CD4-positive, alpha-beta T cell treated with Interleukin-4 for 1 hour (primary cell): ENCODE results near the gene SHLD3.
"Not testable (repeated sequence)": the region's sequence is repeated elsewhere in the genome, so short reads cannot be mapped to it uniquely, and the experiment has no call there.

Experiments used
- DNase-seq, 2 donors: peaks; one replicate each; pipeline ENCODE4 v3.0.0-alpha.2; 2020 to 2022

SHLD3 gene, protein sequence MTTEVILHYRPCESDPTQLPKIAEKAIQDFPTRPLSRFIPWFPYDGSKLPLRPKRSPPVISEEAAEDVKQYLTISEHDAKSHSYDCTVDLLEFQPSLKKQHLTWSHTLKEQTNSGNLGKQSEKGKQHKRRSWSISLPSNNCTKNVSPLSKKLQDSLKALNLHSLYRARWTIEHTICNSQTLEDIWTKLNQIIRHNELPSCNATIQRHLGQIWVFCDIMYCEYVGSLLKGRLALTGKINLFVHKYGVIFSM

DNA sequence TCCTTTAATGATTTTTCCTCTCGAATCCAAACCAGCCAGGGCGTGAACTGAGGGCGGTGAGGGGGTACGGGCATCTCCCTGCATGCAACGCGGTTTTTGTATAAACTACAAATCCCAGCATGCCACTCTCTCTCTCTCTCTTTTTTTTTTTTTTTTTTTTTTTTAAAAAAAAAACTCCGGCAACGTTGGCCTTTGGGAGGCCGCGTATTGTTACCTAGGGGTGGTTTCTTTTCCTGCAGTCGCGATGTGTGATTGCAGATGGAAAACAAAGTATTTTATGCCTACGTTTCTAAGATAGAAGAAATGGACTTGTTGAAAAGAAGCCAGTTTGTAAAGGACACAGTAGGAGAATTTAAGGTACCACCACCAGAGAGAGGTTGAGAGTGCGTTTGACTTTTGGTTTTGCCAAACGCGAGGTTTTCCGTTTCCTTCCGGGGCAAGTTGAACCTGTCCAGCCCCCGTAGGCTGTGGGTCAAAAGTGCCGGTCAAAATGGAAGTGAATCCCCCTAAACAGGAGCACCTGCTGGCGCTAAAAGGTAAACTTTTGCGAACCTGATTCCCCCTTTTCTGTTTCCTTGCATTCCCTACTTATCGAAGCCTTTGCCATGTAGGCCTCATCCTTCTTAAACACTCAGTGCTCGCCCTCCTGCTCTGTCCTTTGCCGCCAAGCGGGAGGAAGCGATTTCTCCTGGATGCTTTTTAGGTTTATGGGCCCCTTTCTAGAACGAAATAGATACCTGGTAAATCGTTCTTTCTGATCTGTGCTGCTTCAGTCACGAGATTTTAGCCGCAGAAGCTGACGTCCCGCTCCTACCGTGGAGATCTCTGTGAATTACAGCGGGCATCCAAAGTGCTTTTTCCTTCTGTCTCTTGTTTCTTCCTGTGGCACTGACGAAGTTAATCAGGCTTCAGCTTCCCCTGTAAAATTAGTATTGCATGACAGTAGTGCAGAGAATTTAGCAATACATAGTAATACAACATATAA is at the start of gene SHLD3, which contains the start of gene TRAPPC13:
Gene SHLD3 (plus strand): TSS at position 457 of the 985 bp plus-strand sequence. CDS start 4,561 bp downstream, outside the sequence.
Gene TRAPPC13 (plus strand): TSS at position 457 of the 985 bp plus-strand sequence. CDS start 34 bp downstream, at position 491.
- DNase-seq = peak; percentile 89 to 92

- no peak for DNase-seq
Observed at GRCh38 chr5:65577141-65577540, 47.7 kb upstream of the SHLD3 start.

DNA sequence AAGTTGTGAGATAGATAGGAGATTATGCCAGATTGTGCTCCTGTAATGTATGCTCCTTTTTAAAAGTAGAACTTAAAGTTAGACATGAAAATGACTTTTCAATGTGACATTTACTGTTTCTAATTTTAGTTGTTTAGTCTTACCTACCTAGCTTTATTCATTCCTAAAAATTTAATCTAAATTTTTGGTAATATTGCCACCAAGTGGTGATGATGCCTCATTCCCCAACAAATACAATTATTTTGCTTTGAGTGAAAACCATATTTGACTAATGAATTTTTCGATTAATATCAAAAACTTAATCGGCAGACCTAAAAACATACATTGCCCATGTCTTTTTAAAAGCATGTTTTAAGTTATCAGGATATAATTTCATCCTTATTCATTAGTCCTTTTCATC is 36.1 kb upstream of the SHLD3 start:
- DNase-seq = no peak

DNA sequence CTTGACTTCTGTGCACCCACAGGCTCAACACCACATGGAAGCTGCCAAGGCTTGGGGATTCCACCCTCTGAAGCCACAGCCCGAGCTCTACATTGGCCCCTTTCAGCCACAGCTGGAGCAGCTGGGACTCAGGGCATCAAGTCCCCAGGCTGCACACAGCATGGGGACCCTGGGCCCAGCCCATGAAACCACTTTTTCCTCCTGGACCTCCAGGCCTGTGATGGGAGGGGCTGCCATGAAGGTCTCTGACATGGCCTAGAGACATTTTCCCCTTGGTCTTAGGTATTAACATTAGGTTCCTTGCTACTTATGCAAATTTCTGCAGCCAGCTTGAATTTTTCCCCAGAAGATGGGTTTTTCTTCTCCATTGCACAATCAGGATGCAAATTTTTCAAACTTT is 23.1 kb upstream of the SHLD3 start:
- DNase-seq = not testable (repeated sequence)

DNA sequence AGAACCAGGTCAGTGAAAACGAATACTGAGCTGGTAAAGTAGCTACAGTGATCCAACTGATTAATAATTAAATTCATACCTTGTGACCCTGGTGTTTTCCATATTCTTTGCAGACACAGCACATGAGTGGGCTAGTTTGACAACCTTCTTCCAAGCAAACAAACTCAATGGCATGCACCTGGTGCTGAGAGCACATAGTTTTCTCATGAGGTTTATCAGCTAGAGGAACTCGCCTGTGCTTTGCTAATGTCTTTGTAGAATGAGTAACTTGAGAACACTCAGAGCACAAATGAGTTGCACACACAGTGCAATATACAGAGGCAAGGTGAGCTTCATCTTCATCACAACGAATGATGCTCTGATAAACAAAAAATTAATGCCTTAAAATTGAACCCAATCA is 13.3 kb upstream of the SHLD3 start:
- no peak for DNase-seq

DNA sequence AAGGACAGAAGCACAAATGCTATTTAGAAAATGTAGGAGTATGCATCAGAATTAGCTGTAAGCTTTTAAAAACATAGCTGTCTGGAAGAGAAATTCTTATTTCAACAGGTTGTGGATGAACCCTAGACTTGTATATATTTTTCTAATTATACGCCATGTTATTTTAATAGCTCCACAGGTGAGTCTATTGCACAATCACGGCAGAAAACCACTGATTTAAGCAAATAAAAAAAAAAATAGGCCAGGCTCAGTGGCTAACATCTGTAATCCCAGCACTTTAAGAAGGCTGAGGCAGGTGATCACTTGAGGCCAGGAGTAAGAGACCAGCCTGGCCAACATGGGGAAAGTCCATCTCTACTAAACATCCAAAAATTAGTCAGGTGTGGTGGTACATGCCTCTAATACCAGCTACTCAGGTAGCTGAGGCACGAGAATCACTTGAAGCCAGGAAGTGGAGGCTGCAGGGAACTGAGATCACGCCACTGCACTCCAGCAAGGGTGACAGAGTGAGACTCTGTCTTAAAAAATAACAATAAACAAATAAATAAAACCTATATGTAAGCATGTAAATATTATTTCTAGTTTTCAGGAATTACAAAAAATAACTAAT is 12.4 kb upstream of the SHLD3 start:
- DNase-seq = no peak

GRCh38 chr5:65620021-65620420 is 4.8 kb upstream of the SHLD3 start:
- DNase-seq = no peak

- DNase-seq = not testable (repeated sequence)
Observed at GRCh38 chr5:65621961-65622360, 2.9 kb upstream of the SHLD3 start.

GRCh38 chr5:65623482-65623881 is 1.3 kb upstream of the SHLD3 start:
- DNase-seq = no peak

GRCh38 chr5:65624025-65624570 is 729 bp upstream of the SHLD3 start, which contains the start of gene TRIM23:
TRIM23 (minus strand) TSS chr5:65624333; CDS start chr5:65624274, 59 bp downstream.
- peak; percentile 93 for DNase-seq

DNA sequence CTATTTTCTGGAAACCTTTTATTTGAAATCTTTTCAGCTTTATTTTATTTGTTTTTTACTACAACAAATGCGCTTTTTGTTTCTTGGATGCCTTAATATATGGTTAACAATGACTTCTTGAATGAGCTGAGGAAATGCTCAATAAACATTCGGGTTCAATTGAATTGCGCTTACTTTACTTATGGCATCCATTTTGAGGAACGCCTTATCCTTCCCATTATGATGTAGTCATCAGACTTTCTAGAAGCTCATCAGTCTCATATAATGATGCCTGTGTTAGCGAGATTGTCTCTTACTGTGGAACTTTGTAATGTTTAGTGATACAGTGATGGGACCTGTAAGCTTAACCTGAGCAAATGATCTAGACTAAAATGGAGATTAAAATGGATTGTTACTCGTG is 916 bp downstream of the SHLD3 start:
- DNase-seq = no peak

GRCh38 chr5:65630981-65631380 is 6.2 kb downstream of the SHLD3 start:
- no peak for DNase-seq

GRCh38 chr5:65640240-65640639 is 15.4 kb downstream of the SHLD3 start:
- DNase-seq = no peak

GRCh38 chr5:65646938-65647337 is 22.1 kb downstream of the SHLD3 start:
- DNase-seq = no peak

DNA sequence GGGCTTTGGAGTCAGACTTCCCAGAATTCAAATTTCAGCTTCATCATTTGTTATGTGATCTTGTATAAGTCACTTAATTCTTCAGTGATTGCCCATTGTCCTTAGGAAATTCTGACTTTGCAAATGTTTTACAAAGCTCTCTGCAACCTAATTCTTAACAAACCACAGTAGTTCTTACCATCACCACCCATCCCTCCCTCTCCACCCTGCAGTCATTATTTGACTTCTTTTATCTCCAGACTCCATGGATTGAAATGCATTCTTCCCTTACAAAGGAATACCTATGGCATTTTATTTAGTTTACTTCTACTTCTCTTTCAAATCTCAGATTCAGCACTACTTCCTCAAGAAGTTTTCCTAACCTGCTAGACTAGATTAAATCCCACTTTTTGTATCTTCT is 23.1 kb downstream of the SHLD3 start:
- DNase-seq = no peak

DNA sequence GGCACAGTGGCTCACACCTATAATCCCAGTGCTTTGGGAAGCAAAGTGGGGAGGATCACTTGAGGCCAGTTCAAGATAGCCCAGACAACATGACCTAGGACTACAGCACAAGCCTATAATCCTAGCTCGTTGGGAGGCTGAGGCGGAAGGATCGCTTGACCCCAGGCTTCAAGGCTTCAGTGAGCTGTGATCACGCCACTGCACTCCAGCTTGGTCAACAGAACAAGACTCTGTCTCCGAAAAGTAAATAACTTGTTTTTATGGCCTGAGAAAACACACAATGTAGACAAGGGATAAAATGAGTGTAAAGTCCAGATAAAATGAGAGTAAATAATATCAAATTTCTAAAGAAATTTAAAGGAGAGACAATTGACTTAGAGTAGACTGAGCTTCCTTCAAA is 26.3 kb downstream of the SHLD3 start:
- no peak for DNase-seq

DNA sequence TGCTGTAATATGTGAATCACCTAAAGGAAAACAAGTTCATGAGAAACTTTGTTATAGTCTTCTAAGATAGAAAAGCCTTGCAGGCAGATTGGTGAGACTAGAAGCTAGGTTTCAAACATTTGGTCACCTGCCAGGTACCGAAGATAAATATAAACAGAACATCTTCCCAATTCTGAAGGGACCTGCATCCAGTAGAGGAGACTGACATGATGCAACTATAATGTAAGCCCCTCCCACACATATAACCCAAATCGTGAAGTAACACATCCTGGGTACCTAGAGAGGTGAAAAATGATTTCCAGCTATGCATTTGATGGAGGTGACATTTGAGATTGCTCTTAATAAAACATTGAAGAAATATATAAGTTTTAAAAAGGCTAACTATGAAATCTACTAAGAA is 29.9 kb downstream of the SHLD3 start:
- no peak for DNase-seq

DNA sequence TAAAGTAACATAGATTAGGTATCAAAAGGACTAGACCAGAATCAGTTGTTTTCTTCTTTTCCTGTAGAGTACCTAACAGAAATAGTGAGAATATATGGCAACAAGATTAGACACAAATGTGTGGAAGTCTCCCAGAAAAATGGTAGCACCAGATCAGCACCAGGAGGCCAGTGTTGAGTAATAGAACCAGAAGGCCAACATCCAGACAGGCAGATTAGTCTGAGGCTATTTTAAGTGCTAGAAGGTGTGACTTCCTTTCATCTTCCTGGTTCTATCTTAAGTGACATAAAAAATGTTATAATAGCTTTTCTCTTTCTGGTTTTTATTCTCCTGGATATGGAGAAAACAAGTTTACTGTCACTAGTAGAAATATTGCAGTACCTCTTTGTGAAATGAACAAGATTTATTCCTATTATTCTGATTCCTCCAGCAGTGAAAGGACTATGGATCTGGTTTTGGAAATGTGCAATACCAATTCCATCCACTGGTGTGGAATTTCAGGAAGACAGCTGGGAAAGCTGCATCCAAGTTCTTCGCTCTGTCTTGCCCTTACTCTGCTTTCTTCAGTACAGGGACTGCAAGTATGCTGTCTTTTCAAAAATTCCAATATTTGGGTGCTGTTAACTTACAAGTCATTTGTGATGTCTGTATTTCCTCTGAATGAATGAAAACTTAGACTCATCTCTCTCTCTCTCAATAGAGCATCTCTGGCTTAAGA is 39.1 kb downstream of the SHLD3 start:
- no peak for DNase-seq

DNA sequence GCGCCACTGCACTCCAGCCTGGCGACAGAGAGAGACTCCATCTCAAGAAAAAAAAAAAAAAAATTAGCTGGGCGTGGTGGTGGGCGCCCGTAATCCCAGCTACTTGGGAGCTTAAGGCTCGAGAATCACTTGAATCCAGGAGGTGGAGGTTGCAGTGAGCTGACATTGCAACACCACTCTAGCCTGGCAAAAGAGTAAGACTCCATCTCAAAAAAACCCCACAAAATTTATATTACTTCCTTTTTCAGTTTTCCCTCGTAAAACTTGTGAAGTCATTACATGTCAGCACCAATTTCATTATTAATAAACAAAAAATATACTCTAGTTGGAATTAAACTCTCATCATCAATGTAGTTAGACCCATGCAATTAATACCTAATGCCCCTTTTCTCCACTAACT is 43.9 kb downstream of the SHLD3 start:
- DNase-seq = no peak

DNA sequence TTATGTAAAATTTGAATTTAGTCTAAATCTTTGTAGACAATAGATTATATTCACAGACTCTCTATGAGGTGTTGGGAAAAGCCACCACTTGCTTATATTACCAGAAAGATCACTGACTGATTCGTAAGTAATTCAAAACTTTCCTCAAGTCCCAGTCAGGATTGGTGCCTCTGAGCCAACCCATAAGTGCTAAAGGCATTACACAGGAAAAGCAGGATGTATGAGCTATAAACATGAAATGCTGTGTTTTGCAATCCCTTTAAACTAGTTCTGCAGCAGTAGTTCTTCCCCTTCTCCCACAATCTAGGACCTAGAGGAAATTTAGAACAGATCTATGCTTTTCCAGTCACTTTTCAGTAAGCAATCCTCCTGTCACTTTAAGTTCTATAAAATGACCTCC is 48.0 kb downstream of the SHLD3 start:
- no peak for DNase-seq

GRCh38 chr5:65674749-65675148 is 49.9 kb downstream of the SHLD3 start:
- no peak for DNase-seq

DNA sequence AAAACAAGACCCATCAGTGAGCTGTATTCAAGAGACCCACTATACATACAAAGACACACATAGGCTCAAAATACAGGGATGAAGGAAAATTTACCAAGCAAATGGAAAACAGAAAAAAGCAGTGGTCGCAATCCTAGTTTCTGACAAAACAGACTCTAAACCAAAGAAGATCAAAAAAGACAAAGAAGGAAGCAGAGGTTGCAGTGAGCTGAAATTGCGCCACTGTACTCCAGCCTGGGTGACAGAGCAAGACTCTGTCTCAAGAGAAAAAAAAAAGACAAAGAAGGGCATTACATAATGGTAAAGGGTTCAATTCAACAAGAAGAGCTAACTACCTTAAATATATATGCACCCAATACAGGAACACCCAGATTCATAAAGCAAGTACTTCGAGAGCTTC is 51.2 kb downstream of the SHLD3 start:
- DNase-seq = not testable (repeated sequence)
